BE2C (cell line): Measurements from ENCODE around the gene FLG2. TPM values are rescaled to one million over a fixed set of nuclear protein-coding genes. Genes with fewer than 3 reads are reported as not detected.

Source experiments
- DNase-seq: peaks from one replicate; pipeline ENCODE4 v3.0.0-alpha.2; 2020
- H3K27me3 ChIP-seq: fragments of 250-450 bp; sonication (Bioruptor Pico); 2 replicates; pipeline ENCODE4 v1.5.1; 2020; ENCODE audit warnings: mild to moderate bottlenecking
- H3K36me3 ChIP-seq: fragments of 250-450 bp; sonication (Bioruptor Pico); 2 replicates; pipeline ENCODE4 v1.5.1; 2020; ENCODE audit warnings: mild to moderate bottlenecking
- H3K4me1 ChIP-seq: fragments of 250-450 bp; sonication (Bioruptor Pico); 2 replicates; pipeline ENCODE4 v1.5.1; 2020
- H3K4me3 ChIP-seq: 2 replicates; pipeline ENCODE4 v1.5.1; 2011; ENCODE audit warnings: low read depth, low read length
- H3K9me3 ChIP-seq: fragments of 250-450 bp; sonication (Bioruptor Pico); 2 replicates; pipeline ENCODE4 v1.5.1; 2020
- polyA plus RNA-seq: library from polyadenylated mRNA; unstranded; fragments of >200 nt; gene quantifications from one replicate; pipeline ENCODE4 v1.2.1, GENCODE V29; 2012; ENCODE audit warnings: low read depth, missing spikeins; ENCODE audit not compliant: insufficient read length, insufficient read depth
- TF ChIP-seq, protein P1 (sequence below): IDR thresholded peaks from 2 replicates; pipeline ENCODE4 v1.5.1; 2012; ENCODE audit warnings: mild to moderate bottlenecking, low read depth, low read length

The FLG2 gene
- not detected for polyA plus RNA-seq

- TF ChIP-seq, protein P1, sequence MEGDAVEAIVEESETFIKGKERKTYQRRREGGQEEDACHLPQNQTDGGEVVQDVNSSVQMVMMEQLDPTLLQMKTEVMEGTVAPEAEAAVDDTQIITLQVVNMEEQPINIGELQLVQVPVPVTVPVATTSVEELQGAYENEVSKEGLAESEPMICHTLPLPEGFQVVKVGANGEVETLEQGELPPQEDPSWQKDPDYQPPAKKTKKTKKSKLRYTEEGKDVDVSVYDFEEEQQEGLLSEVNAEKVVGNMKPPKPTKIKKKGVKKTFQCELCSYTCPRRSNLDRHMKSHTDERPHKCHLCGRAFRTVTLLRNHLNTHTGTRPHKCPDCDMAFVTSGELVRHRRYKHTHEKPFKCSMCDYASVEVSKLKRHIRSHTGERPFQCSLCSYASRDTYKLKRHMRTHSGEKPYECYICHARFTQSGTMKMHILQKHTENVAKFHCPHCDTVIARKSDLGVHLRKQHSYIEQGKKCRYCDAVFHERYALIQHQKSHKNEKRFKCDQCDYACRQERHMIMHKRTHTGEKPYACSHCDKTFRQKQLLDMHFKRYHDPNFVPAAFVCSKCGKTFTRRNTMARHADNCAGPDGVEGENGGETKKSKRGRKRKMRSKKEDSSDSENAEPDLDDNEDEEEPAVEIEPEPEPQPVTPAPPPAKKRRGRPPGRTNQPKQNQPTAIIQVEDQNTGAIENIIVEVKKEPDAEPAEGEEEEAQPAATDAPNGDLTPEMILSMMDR = no peak
- H3K4me3 ChIP-seq = no peak within 1 kb of the TSS
- no peak for DNase-seq
- H3K9me3 ChIP-seq = no peaks in the 10 kb centered on the region
- no peaks in the 10 kb centered on the region for H3K36me3 ChIP-seq
- H3K27me3 ChIP-seq = no peaks in the 10 kb centered on the region
- no peaks in the 10 kb centered on the region for H3K4me1 ChIP-seq
Observed at GRCh38 chr1:152359906-152360305, at the start of gene FLG2. TSS of gene FLG2 (minus strand) at chr1:152360006. CDS start at chr1:152358884, 1,122 bp downstream.

GRCh38 chr1:152408664-152409063 is 48.9 kb upstream of the FLG2 start:
- DNase-seq = no peak
- H3K4me3 ChIP-seq = no peak overlapping the region
- TF ChIP-seq, protein P1 = no peak
- H3K36me3 ChIP-seq = no peaks in the 10 kb centered on the region
- no peaks in the 10 kb centered on the region for H3K4me1 ChIP-seq
- no peaks in the 10 kb centered on the region for H3K9me3 ChIP-seq
- no peaks in the 10 kb centered on the region for H3K27me3 ChIP-seq

GRCh38 chr1:152398812-152399698 is 39.2 kb upstream of the FLG2 start:
- H3K9me3 ChIP-seq = no peaks in the 10 kb centered on the region
- no peak overlapping the region for H3K4me3 ChIP-seq
- no peak for DNase-seq
- 0 out of 2 replicates have a peak, but pooled peaks cover 3% of the 10 kb centered on the region for H3K27me3 ChIP-seq
- TF ChIP-seq, protein P1 = peak; percentile 43
- H3K4me1 ChIP-seq = no peaks in the 10 kb centered on the region
- H3K36me3 ChIP-seq = no peaks in the 10 kb centered on the region

DNA sequence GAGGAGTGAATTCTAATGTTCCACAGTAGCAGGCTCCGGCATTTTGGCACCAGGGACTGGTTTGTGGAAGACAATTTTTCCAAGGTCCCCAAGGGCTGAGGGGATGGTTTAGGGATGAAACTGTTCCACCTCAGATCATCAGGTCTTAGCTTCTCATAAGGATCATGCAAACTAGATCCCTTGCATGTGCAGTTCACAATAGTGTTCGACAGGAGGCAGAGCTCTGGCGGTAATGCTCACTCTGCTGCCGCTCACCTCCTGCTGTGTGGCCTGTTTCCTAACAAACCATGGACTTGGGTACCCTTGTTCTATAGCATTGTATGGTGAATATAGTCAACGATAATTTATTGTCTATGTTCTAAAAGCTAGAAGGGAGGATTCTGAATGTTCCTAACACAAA is 37.7 kb upstream of the FLG2 start:
- Histone ChIP-seq H3K4me3 (no peak overlapping the region), H3K36me3 (no peaks in the 10 kb centered on the region), H3K4me1 (no peaks in the 10 kb centered on the region), H3K9me3 (no peaks in the 10 kb centered on the region), H3K27me3 (0 out of 2 replicates have a peak, but pooled peaks cover 3% of the 10 kb centered on the region)
- no peak for DNase-seq
- TF ChIP-seq, protein P1 = peak; percentile 31

DNA sequence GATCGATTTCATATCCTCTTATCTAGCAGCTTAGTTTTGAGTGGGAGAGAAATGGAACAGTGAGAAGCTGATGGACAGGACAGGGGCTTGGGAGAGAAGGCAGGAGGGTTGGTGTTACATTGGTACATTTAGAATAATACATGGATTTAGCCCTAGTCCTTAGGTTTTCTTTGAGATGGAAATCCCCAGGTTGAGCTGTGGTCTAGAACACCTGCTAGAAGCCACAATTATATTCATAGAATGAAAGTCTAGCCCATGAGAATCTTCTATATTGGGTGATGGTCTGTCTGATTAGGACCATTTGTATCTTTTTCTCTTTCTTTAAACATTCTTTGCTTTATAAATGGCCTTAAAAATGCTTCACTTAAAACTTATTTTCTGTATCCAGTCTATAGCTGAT is 34.3 kb upstream of the FLG2 start:
- TF ChIP-seq, protein P1 = no peak
- Histone ChIP-seq H3K4me1 (no peaks in the 10 kb centered on the region), H3K27me3 (0 out of 2 replicates have a peak, but pooled peaks cover 3% of the 10 kb centered on the region), H3K36me3 (no peaks in the 10 kb centered on the region), H3K4me3 (no peak overlapping the region), H3K9me3 (no peaks in the 10 kb centered on the region)
- DNase-seq = no peak

GRCh38 chr1:152392909-152393308 is 33.1 kb upstream of the FLG2 start:
- no peaks in the 10 kb centered on the region for H3K36me3 ChIP-seq
- H3K4me1 ChIP-seq = no peaks in the 10 kb centered on the region
- no peak overlapping the region for H3K4me3 ChIP-seq
- 0 out of 2 replicates have a peak, but pooled peaks cover 3% of the 10 kb centered on the region for H3K27me3 ChIP-seq
- no peaks in the 10 kb centered on the region for H3K9me3 ChIP-seq
- TF ChIP-seq, protein P1 = no peak
- DNase-seq = no peak
